Keratinocyte (primary cell): ENCODE results near the gene ADGRV1.

ENCODE experiments used
- EZH2 ChIP-seq: IDR thresholded peaks from one replicate; pipeline ENCODE4 v1.6.1; 2012; ENCODE audit warnings: inconsistent platforms, mild to moderate bottlenecking, low read length, moderate library complexity
- TF ChIP-seq, protein P1 (sequence below), 3 experiments: IDR thresholded peaks in 1 of 3; conservative IDR thresholded peaks in 1 of 3; optimal IDR thresholded peaks in 1 of 3; 2 replicates in 2 of 3; 3 replicates in 1 of 3; pipeline versions ENCODE3 to v1.5.1; 2011; ENCODE audit warnings: low read length in 3 of 3, mild to moderate bottlenecking in 3 of 3, moderate library complexity in 2 of 3, control low read depth in 1 of 3, inconsistent platforms in 1 of 3; ENCODE audit not compliant: insufficient read depth in 2 of 3; ENCODE audit errors: extremely low read depth in 1 of 3

GRCh38 chr5:90621848-90622247, 63.3 kb downstream of the ADGRV1 start:
- TF ChIP-seq, protein P1, sequence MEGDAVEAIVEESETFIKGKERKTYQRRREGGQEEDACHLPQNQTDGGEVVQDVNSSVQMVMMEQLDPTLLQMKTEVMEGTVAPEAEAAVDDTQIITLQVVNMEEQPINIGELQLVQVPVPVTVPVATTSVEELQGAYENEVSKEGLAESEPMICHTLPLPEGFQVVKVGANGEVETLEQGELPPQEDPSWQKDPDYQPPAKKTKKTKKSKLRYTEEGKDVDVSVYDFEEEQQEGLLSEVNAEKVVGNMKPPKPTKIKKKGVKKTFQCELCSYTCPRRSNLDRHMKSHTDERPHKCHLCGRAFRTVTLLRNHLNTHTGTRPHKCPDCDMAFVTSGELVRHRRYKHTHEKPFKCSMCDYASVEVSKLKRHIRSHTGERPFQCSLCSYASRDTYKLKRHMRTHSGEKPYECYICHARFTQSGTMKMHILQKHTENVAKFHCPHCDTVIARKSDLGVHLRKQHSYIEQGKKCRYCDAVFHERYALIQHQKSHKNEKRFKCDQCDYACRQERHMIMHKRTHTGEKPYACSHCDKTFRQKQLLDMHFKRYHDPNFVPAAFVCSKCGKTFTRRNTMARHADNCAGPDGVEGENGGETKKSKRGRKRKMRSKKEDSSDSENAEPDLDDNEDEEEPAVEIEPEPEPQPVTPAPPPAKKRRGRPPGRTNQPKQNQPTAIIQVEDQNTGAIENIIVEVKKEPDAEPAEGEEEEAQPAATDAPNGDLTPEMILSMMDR (optimal IDR thresholded peaks at IDR 0.05 in 1 of 3, IDR thresholded peaks at IDR 0.05 in 1 of 3, conservative IDR thresholded peaks at IDR 0.05 in 1 of 3; ENCODE audit: extremely low read depth in 1 of 3, insufficient read depth in 2 of 3, low read length in 3 of 3), result no peak
- TF ChIP-seq EZH2, result no peak
